Measurements from ENCODE around the gene IZUMO2. TPM values are rescaled to one million over a fixed set of nuclear protein-coding genes. Genes with fewer than 3 reads are reported as not detected.
A peak's percentile ranks its signal among the peaks of the same experiment; 100 is the strongest.

IZUMO2 gene
- polyA plus RNA-seq, 4 donors, result 0.09 TPM; not detected in 3

DNA sequence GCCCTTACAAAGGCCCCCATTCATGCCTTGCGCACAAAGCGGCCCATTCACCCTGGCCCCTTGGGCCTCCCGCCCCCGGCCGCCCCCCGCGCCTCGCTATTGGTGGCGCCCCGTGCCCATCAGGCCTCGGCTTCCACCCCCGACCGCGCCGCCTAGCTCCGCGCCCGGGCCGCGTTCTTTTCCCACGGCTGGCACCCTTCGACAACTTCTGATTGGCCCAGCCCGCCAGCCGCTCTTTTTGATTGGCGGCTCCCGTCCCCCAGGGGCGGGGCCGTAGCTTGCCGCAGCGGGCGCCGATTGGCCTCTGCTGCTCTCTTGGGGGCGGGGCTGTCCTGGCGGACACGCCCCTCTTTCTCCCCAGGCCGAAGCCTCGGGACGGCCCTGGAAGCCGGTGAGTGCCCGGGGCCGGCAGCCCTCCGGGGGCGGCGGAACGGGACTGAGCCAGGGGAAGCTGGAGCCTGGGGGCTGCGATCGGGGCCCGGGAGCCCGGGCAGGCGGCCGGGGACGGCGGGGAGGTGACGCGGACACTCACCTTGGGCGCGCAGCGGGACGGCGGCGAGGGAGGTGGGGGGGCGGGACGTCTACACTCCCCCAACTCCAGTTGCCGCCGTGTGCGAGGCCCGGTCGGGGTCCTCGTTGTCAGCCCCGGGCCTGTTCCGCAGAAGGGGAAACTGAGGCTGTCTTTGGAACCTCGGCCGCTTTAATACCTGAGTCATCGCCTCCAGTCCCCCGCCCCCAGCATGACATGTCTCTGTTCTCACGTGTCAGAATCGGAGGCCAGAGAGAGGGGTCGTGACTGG is 40.4 kb upstream of the IZUMO2 start, which contains the start of gene MYH14:
Gene MYH14 (plus strand): TSS at position 342 of the 800 bp plus-strand sequence. CDS start 6,744 bp downstream, outside the sequence.
- WGBS, 3 donors, result 2 to 11% (median 8%) methylated on average over 59 to 78 of the region's 78 CpGs
- Histone ChIP-seq H3K9me3 (ENCODE audit: control insufficient read depth in 2 of 2, insufficient read depth in 1 of 2, low read depth in 1 of 2, low read length in 1 of 2) (no peaks in the 10 kb centered on the region), H3K4me3 (ENCODE audit: low read depth in 1 of 3, low read length in 3 of 3) (peak within 1 kb of the TSS; percentile 45 to 66 (median 45)), H3K27ac (ENCODE audit: low read depth in 1 of 3, low read length in 2 of 3) (peak within 1 kb of the TSS; percentile 60 to 100 (median 89)), H3K27me3 (ENCODE audit: control insufficient read depth in 3 of 3, insufficient read depth in 3 of 3, low read length in 3 of 3) (peaks cover 0 to 8% (median 0%) of the 10 kb centered on the region in 3 donors), H3K36me3 (ENCODE audit: control insufficient read depth in 3 of 3, insufficient read depth in 2 of 3, low read depth in 1 of 3, low read length in 3 of 3) (peaks cover 0 to 43% (median 0%) of the 10 kb centered on the region in 3 donors), H3K4me1 (ENCODE audit: control insufficient read depth in 3 of 3, insufficient read depth in 2 of 3, low read depth in 1 of 3, low read length in 2 of 3) (peaks cover 0 to 43% (median 2%) of the 10 kb centered on the region in 3 donors)
- FAIRE-seq, result no peak
- DNase-seq, result peak; percentile 96

DNA sequence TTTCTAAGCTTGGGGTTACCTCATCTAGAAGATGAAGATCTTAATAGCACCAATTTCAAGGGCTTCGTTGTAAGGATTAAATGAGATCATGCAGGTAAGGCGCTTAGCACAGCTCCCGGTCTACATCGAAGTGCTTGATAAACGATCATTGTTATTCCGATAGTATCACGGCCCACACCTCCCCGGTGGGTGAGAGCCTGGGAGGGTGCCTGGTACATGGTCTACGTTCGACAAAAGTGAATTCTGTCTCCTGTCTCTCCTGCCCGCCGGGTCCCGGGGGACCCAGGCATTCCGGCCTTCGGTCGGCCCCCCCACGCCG is 39.8 kb upstream of the IZUMO2 start:
- FAIRE-seq, result no peak
- 5 to 14% (median 8%) methylated on average over 18 of the region's 18 CpGs for WGBS, 3 donors

DNA sequence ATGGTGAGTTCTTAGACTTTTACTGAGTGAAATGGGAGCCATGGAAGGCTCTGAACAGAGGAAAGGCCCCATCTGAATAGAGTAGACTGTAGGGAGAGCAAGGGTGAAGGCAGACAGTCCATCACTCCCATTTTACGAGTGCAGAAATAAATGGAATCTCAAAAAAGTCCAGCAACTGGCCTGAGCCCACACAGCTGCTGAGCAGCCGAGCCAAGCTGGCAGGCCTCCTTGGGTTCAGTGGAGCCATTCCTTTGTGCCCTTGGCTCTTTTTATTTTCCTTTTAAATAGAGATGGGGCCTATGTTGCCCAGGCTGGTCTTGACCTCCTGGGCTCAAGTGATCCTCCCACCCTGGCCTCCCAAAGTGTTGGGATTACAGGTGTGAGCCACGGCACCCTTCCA is 39.3 kb upstream of the IZUMO2 start:
- H3K4me3 ChIP-seq (ENCODE audit: low read depth in 1 of 3, low read length in 3 of 3), result no peak overlapping the region

More for the DNA sequence above, 39.8 kb upstream of the IZUMO2 start:
- H3K27me3 ChIP-seq (ENCODE audit: control insufficient read depth in 3 of 3, insufficient read depth in 3 of 3, low read length in 3 of 3), result peaks cover 0 to 8% (median 0%) of the 10 kb centered on the region in 3 donors
- peaks cover 0 to 42% (median 0%) of the 10 kb centered on the region in 3 donors for H3K36me3 ChIP-seq (ENCODE audit: control insufficient read depth in 3 of 3, insufficient read depth in 2 of 3, low read depth in 1 of 3, low read length in 3 of 3)
- H3K9me3 ChIP-seq (ENCODE audit: control insufficient read depth in 2 of 2, insufficient read depth in 1 of 2, low read depth in 1 of 2, low read length in 1 of 2), result no peaks in the 10 kb centered on the region
- H3K27ac ChIP-seq (ENCODE audit: low read depth in 1 of 3, low read length in 2 of 3), result peak overlapping the region; percentile 8 to 61 (median 60)
- H3K4me1 ChIP-seq (ENCODE audit: control insufficient read depth in 3 of 3, insufficient read depth in 2 of 3, low read depth in 1 of 3, low read length in 2 of 3), result peaks cover 0 to 43% (median 2%) of the 10 kb centered on the region in 3 donors
- DNase-seq, result no peak
- H3K4me3 ChIP-seq (ENCODE audit: low read depth in 1 of 3, low read length in 3 of 3), result peak overlapping the region; percentile 21 to 27 (median 24)

DNA sequence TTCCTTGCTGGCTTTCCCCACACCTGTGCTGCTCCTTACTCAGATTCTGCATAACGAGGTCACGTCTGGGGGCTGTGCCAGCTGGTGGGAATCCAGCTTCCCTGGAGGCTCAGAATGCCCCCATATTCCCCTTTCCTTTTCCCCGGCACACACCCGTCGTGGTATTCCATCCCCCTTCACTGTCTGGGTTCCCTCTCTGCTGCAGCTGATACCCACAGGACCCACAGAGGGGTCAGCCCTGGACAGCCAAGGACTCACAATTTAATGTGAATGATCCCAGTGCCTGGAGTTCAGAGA is 36.1 kb upstream of the IZUMO2 start:
- FAIRE-seq (no peak), DNase-seq (no peak)
- 6 to 11% (median 10%) methylated on average over 5 of the region's 5 CpGs for WGBS, 3 donors
- Histone ChIP-seq H3K4me3 (ENCODE audit: low read depth in 1 of 3, low read length in 3 of 3) (no peak overlapping the region), H3K36me3 (ENCODE audit: control insufficient read depth in 3 of 3, insufficient read depth in 2 of 3, low read depth in 1 of 3, low read length in 3 of 3) (peaks cover 0 to 55% (median 0%) of the 10 kb centered on the region in 3 donors), H3K27me3 (ENCODE audit: control insufficient read depth in 3 of 3, insufficient read depth in 3 of 3, low read length in 3 of 3) (peaks cover 0 to 3% (median 0%) of the 10 kb centered on the region in 3 donors), H3K9me3 (ENCODE audit: control insufficient read depth in 2 of 2, insufficient read depth in 1 of 2, low read depth in 1 of 2, low read length in 1 of 2) (no peaks in the 10 kb centered on the region), H3K4me1 (ENCODE audit: control insufficient read depth in 3 of 3, insufficient read depth in 2 of 3, low read depth in 1 of 3, low read length in 2 of 3) (peaks cover 0 to 21% (median 2%) of the 10 kb centered on the region in 3 donors), H3K27ac (ENCODE audit: low read depth in 1 of 3, low read length in 2 of 3) (no peak overlapping the region)

More for the DNA sequence above, 39.3 kb upstream of the IZUMO2 start:
- FAIRE-seq, result no peak
- H3K27me3 ChIP-seq (ENCODE audit: control insufficient read depth in 3 of 3, insufficient read depth in 3 of 3, low read length in 3 of 3), result peaks cover 0 to 7% (median 0%) of the 10 kb centered on the region in 3 donors
- H3K4me1 ChIP-seq (ENCODE audit: control insufficient read depth in 3 of 3, insufficient read depth in 2 of 3, low read depth in 1 of 3, low read length in 2 of 3), result peaks cover 0 to 40% (median 2%) of the 10 kb centered on the region in 3 donors
- WGBS, 3 donors, result 78 to 84% (median 83%) methylated on average over 3 of the region's 3 CpGs
- H3K9me3 ChIP-seq (ENCODE audit: control insufficient read depth in 2 of 2, insufficient read depth in 1 of 2, low read depth in 1 of 2, low read length in 1 of 2), result no peaks in the 10 kb centered on the region
- H3K36me3 ChIP-seq (ENCODE audit: control insufficient read depth in 3 of 3, insufficient read depth in 2 of 3, low read depth in 1 of 3, low read length in 3 of 3), result peaks cover 0 to 42% (median 0%) of the 10 kb centered on the region in 3 donors
- H3K27ac ChIP-seq (ENCODE audit: low read depth in 1 of 3, low read length in 2 of 3), result peak overlapping the region in 1 of 3 donors; percentile 61
- DNase-seq, result no peak

DNA sequence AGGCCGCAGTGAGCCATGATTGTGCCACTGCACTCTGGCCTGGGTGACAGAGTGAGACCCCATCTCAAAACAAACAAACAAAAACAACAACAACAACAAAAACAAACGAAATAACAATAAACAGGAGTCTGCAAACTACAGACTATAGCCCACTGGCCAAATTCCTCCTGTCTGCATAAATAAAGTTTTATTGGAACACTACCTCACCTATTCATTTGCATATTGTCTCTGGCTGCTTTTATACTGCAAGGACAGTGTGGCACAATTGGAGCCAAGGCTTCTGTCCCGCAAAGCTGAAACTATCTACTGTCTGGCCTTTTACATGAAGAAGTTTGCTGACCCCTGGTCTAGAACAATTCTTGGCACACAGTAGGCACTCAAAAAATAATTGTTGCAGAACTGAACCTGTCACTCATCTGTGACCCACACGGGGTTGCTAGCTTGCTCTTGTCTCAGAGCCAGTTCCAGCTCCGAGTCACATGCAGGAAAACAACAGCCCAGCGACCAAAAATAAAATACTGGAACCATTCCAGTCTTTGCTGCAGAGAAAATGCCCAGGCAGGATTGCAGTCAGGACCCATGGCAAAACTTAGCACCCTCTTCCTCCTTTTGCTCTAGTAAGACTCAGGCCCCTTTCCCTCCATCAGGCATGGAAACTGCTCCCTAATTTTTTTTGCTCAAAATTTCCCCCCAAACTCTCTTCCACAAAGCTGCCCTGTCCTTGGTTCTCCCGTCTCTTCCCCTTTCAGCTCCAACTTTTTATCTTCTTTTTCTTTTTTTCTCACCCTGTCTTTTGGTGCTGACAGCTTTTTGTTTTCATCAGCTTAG is 35.6 kb upstream of the IZUMO2 start:
- WGBS, 3 donors, result 36 to 43% (median 39%) methylated on average over 7 of the region's 7 CpGs
- Histone ChIP-seq H3K9me3 (ENCODE audit: control insufficient read depth in 2 of 2, insufficient read depth in 1 of 2, low read depth in 1 of 2, low read length in 1 of 2) (no peaks in the 10 kb centered on the region), H3K27ac (ENCODE audit: low read depth in 1 of 3, low read length in 2 of 3) (no peak overlapping the region), H3K4me1 (ENCODE audit: control insufficient read depth in 3 of 3, insufficient read depth in 2 of 3, low read depth in 1 of 3, low read length in 2 of 3) (peaks cover 0 to 16% (median under 1%) of the 10 kb centered on the region in 3 donors), H3K36me3 (ENCODE audit: control insufficient read depth in 3 of 3, insufficient read depth in 2 of 3, low read depth in 1 of 3, low read length in 3 of 3) (peaks cover 0 to 61% (median 0%) of the 10 kb centered on the region in 3 donors), H3K27me3 (ENCODE audit: control insufficient read depth in 3 of 3, insufficient read depth in 3 of 3, low read length in 3 of 3) (peaks cover 0 to 2% (median 0%) of the 10 kb centered on the region in 3 donors), H3K4me3 (ENCODE audit: low read depth in 1 of 3, low read length in 3 of 3) (no peak overlapping the region)
- FAIRE-seq (no peak), DNase-seq (no peak)

DNA sequence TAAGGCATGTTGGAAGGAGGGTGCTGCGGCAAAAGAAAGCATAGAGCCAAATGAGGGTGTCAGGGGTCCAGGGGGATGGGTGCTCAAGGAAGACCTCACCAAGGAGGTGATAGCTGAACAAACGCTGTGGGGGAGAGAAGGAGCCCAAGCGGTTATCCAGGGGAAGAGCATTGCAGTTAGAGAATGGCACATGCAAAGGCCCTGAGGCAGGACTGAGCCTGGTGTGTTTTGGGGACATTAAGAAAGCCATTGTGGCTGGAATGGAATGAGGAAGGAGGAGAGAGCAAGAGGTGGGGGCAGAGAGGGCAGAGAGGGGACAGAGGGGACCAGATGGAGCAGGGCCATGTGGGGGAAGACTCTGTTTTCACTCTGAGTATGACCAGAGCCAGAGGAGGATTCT is 34.3 kb upstream of the IZUMO2 start:
- Histone ChIP-seq H3K4me1 (ENCODE audit: control insufficient read depth in 3 of 3, insufficient read depth in 2 of 3, low read depth in 1 of 3, low read length in 2 of 3) (peaks cover 0 to 13% (median 0%) of the 10 kb centered on the region in 3 donors), H3K36me3 (ENCODE audit: control insufficient read depth in 3 of 3, insufficient read depth in 2 of 3, low read depth in 1 of 3, low read length in 3 of 3) (peaks cover 0 to 62% (median 0%) of the 10 kb centered on the region in 3 donors), H3K9me3 (ENCODE audit: control insufficient read depth in 2 of 2, insufficient read depth in 1 of 2, low read depth in 1 of 2, low read length in 1 of 2) (no peaks in the 10 kb centered on the region), H3K27ac (ENCODE audit: low read depth in 1 of 3, low read length in 2 of 3) (peak overlapping the region in 1 of 3 donors; percentile 16), H3K27me3 (ENCODE audit: control insufficient read depth in 3 of 3, insufficient read depth in 3 of 3, low read length in 3 of 3) (peaks cover 0 to 2% (median 0%) of the 10 kb centered on the region in 3 donors), H3K4me3 (ENCODE audit: low read depth in 1 of 3, low read length in 3 of 3) (no peak overlapping the region)
- DNase-seq (no peak), FAIRE-seq (no peak)
- 75 to 97% (median 76%) methylated on average over 3 of the region's 3 CpGs for WGBS, 3 donors

DNA sequence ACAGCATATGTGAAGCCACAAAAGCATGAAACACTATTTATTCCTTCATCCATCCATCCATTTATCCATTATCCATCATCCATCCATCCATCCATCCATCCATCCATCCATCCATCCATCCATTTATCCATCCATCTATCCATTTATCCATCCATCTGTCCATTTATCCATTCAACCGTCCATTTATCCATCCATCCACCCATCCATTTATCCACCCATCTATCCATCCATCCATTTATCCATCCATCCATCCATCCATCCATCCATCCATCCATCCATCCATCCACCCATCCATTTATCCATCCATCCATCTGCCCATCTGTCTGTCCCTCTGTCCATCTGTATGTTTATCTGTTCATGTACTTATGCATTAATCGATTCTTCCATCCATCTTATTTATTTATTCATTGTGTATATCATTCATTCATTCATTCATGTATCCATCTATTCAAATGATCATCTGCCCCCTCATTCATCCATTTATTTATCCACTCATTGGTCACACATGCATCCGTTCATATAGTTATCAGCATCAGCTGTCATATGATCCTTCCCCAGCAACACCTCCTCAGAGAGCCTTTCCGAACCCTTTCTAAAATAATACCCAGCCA is 33.3 kb upstream of the IZUMO2 start:
- Histone ChIP-seq H3K27ac (ENCODE audit: low read depth in 1 of 3, low read length in 2 of 3) (no peak overlapping the region), H3K9me3 (ENCODE audit: control insufficient read depth in 2 of 2, insufficient read depth in 1 of 2, low read depth in 1 of 2, low read length in 1 of 2) (no peaks in the 10 kb centered on the region), H3K4me3 (ENCODE audit: low read depth in 1 of 3, low read length in 3 of 3) (no peak overlapping the region), H3K36me3 (ENCODE audit: control insufficient read depth in 3 of 3, insufficient read depth in 2 of 3, low read depth in 1 of 3, low read length in 3 of 3) (peaks cover 0 to 63% (median 0%) of the 10 kb centered on the region in 3 donors), H3K4me1 (ENCODE audit: control insufficient read depth in 3 of 3, insufficient read depth in 2 of 3, low read depth in 1 of 3, low read length in 2 of 3) (peaks cover 0 to 18% (median 0%) of the 10 kb centered on the region in 3 donors), H3K27me3 (ENCODE audit: control insufficient read depth in 3 of 3, insufficient read depth in 3 of 3, low read length in 3 of 3) (peaks cover 0 to 2% (median 0%) of the 10 kb centered on the region in 3 donors)
- FAIRE-seq, result no peak
- WGBS, 3 donors, result 77 to 90% (median 86%) methylated on average over 4 of the region's 4 CpGs
- no peak for DNase-seq

DNA sequence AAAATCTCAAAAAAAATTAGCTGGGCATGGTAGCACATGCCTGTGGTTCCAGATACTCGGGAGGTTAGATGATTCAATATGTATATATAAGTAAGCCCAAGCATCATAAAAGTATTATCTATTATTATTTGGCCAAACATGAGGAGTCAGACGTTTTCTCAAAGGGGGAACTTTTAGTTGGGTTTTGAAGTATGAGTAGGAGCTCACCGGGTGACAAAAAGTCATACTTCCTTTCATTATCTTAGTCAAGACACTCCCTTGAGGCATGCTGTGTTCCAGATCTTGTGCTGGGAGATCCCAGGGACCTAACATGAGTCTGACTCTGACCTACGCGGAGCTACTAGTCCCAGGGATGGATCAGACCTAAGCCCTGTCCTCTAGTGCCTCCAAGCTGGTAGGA is 32.1 kb upstream of the IZUMO2 start:
- Histone ChIP-seq H3K4me3 (ENCODE audit: low read depth in 1 of 3, low read length in 3 of 3) (no peak overlapping the region), H3K27me3 (ENCODE audit: control insufficient read depth in 3 of 3, insufficient read depth in 3 of 3, low read length in 3 of 3) (no peaks in the 10 kb centered on the region), H3K4me1 (ENCODE audit: control insufficient read depth in 3 of 3, insufficient read depth in 2 of 3, low read depth in 1 of 3, low read length in 2 of 3) (peaks cover 0 to 21% (median 0%) of the 10 kb centered on the region in 3 donors), H3K9me3 (ENCODE audit: control insufficient read depth in 2 of 2, insufficient read depth in 1 of 2, low read depth in 1 of 2, low read length in 1 of 2) (no peaks in the 10 kb centered on the region), H3K36me3 (ENCODE audit: control insufficient read depth in 3 of 3, insufficient read depth in 2 of 3, low read depth in 1 of 3, low read length in 3 of 3) (peaks cover 0 to 61% (median 0%) of the 10 kb centered on the region in 3 donors), H3K27ac (ENCODE audit: low read depth in 1 of 3, low read length in 2 of 3) (no peak overlapping the region)
- WGBS, 3 donors, result 77 to 89% (median 82%) methylated on average over 5 of the region's 5 CpGs
- no peak for FAIRE-seq
- no peak for DNase-seq

Data from small intestine (tissue), 7 donors.